H54 (cell line): ENCODE measurements around the gene ZMAT5.

ENCODE experiments used
- DNase-seq: peaks from one replicate; pipeline ENCODE4 v3.0.0; 2011; ENCODE audit warnings: low spot score, mixed read lengths; ENCODE audit not compliant: insufficient read length
- FAIRE-seq: peaks from 3 replicates; lab custom pipeline; 2011; peaks lifted over from hg19 to GRCh38; lab: Jason Lieb, UNC
- POLR2A ChIP-seq: IDR thresholded peaks from 2 replicates; pipeline ENCODE4 v1.6.1; 2011; ENCODE audit warnings: low read depth, mild to moderate bottlenecking, low read length

ZMAT5 gene

DNA sequence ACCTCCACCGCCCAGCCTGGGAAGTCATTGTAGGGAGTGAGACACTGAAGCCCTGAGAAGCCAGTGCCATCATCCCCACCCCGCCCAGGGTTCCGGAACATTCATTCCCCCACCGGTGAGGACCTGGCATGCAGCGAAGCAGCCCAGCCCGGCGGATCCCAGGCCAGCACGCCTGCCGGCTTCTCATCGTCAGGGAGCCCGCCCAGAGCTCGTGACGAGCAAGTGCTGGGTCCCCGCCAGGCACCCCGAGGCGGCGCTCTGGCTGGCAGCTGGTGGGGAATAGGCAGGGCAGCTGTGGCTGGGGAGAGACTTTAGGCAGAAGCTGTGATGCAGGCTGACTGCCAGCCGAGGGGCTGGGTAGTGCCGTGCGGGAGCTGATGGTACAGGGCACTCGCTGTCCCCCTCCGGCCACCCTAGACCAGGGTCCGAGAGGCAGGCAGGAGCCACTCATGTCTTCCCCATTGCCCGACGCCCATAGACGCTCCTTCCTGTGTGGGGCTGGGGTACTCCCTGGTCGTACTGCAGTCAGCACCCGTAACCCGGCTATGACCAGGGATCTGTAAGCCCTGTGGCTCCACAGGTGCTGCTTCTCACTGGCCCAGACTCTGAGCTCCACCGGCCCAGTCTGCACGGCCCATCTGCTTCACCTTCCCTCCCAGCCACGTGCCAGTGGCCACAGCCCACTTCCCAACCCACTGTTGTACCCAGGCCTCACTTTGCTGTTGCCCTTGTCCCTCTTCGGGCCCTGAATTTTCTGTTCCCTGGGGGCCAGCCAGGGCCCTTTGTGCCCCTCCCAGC is 71.5 kb downstream of the ZMAT5 start:
- FAIRE-seq (no peak), DNase-seq (no peak)
- TF ChIP-seq POLR2A = no peak

DNA sequence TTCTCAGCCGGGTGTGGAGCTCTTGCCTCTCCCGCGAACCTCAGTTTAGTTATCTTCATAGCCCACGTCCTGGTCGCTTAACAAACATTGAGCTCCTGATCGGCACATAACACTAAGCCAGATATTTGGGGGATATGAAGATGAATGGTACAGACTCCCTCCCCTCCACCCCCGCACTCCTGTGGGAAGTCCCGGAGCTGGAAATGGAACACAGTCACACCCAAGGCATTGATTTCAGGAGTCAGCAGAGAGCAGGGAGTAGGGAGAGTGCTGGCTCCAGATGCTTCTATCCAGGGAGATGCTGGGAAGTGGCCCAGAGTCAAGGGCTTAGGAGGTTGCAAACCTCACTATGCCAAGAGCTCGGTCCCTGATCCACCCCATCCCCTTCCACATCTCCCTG is 73.1 kb downstream of the ZMAT5 start:
- FAIRE-seq (no peak), DNase-seq (no peak)
- TF ChIP-seq POLR2A = no peak

DNA sequence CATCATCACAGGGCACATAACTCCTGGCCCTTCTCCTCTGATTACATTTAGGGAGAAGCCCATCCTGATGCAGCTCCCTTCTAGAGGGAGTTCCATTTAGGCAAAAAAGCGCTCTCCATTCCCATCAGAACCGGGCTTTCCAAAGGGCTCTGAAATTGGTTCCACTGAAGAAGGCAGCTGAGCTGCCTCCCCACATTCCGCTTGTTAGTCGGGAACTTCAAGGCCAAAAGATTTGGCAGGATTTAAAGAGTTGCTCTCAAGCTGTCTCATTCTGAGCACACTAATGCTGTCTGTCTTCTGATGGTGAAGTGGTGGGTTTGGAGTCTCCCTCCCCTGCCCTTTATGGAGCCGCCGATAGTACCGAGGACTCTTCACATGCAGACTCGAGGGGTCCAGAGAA is 73.6 kb downstream of the ZMAT5 start:
- no peak for DNase-seq
- no peak for TF ChIP-seq POLR2A

DNA sequence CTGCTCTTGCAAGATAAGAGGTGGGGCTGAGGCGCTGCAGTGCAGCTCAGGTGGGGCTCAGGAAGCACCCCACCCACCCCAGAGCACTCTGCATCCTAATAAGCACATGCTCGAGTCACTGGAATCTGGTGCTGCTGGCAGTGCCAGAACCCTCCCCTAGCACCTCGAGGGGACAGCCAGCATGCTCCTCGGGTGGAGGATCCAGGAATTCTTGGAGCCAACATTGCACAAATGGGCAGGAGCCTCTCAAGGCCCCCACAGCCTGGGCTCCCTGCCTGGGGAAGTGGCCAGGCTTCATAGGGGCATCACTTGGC is 74.5 kb downstream of the ZMAT5 start:
- no peak for TF ChIP-seq POLR2A
- no peak for FAIRE-seq
- no peak for DNase-seq

More for the DNA sequence above, 73.6 kb downstream of the ZMAT5 start:
- no peak for FAIRE-seq

DNA sequence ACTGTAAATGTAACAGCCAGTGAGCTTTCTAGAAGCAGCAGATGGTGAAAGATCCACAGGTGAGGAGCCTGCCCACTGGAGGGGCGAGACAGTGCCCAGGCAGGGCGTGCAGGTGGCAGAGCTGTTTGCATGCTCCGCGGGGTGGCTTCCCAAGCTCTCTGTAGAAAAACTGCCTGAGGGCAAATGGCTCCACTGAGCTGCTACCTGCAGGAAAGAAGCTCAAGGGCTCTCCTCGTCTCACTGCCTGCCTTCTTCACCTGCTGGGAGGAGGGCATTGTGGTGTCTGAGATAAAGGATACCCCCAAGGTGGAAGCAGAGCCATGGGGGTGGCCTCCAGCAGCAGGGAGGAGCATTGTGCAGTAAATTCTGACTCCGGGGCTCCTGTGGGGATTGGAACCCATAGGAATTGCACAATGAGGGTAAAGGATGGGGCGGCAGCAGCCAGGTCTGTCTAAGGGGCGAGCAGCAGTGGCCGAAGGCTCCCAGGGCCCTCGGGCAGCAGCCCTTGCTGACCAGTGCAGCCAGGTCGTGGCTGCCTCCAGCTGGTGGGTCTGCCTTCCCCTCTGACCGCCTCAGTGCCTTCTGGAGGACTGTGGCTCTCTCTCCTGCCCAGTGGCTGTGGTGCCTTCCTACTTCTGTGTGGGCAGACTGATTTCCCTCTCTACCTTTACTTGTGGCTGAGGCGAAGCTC is 75.0 kb downstream of the ZMAT5 start:
- FAIRE-seq = no peak
- no peak for TF ChIP-seq POLR2A
- no peak for DNase-seq

DNA sequence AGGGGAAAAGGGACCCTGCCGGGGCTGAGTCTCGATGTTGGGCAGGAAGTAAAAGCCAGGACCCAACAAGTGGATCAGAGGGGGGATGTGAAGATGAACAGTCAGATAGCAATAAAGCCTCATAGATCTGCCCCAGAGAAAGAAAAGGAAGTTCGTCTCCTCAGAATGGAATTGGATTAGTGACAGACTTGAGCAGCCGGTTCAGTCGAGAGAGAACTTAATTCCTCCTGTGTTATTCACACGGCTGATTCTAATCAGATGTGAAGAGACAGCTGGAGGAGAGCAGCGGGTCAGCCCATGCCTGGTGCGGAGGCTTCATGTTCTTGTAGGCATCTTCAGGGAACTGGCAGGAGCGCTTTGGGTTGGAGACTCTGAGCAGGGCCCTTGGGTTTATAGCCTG is 76.3 kb downstream of the ZMAT5 start:
- DNase-seq = no peak
- no peak for FAIRE-seq
- no peak for TF ChIP-seq POLR2A

DNA sequence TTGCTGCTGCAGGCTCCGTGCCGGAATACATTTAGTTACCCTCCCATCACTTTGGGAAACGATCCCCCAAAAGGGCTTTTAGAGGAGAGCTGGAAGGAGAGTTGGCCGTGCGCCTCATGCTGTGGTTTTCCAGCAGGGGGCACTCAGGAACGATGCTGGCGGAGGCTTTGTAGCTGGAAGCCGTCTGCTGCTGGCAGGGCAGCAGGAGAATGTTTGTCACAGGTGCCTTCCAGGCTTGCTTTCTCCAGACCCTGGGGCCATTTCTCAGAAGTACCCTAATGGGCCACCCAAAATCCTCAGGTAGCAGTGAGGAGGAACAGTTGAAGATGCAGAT is 77.0 kb downstream of the ZMAT5 start:
- TF ChIP-seq POLR2A = no peak
- FAIRE-seq (no peak), DNase-seq (no peak)

DNA sequence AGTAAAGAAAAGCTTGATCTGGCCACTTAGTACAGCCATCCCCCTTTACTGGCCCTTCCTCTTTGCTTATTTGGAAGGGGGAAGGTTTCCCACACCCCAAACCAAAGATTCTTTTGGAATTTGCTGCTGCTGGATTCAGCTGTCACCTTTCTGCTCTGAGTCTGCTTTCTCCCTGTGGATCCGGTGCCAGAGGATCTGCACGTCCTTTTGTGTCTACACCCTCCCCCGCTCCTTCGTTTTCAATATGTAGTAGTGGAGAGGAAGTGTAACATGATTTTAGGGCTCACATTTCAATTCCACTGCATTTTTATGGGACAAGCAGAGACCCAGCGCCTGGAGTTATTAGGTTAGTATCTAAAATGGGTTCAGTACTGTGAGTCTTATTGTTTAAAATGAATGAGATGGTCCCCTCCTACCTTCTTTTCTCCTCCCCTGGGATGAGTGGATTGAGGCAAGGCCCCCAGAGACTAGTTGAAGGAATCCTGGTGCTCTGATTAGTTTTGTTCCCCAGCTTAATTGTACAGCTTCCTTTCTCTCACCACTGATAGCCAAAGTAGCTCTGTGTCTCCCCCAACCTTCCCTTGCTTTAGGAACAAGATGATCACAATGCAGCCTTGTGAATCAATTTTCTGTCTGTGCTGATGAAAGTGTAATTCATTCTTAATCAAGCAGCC is 77.5 kb downstream of the ZMAT5 start:
- no peak for TF ChIP-seq POLR2A

DNA sequence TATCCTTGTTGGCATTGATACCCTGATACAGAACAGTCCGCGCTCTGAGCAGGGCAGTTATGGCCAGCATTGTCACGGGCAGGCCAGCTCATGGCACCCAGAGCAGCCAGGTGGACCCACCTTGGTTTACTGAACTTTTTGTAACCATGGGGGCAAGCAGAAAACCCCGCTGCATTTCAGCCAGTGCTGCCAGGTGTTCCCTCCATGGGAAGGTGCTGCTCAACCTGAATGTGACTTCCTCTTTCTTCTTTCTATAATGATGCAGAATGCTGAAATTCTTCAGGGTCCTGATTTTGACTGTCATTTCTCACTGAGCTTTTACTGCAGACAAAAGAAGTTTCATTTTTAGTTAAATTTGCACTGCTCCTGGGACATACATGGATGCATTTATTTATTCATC is 82.6 kb downstream of the ZMAT5 start:
- no peak for FAIRE-seq
- no peak for TF ChIP-seq POLR2A
- no peak for DNase-seq

More for the DNA sequence above, 77.5 kb downstream of the ZMAT5 start:
- no peak for FAIRE-seq
- DNase-seq = no peak

DNA sequence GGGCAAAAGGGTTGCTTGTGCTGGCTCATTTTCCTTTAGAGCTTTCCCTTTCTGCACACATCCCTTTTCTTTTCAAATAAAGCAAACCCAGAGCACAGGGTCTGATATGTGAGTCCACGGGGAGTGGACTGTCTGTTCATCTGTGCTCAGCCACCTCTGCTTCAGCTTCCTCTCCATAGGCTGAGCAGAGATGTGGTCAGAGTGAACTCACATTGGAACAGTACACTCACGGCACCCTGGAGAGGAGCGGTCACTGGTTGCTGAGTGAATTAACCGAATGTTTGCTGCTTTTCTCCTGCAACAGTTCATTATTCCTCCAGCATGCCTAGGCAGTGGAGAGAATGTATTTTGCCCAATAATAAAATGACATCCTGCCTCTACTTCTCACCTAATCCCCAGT is 83.3 kb downstream of the ZMAT5 start:
- no peak for TF ChIP-seq POLR2A
- no peak for DNase-seq
- no peak for FAIRE-seq
